Measurements from ENCODE around the gene RNU1-4. TPM values are rescaled to one million over a fixed set of nuclear protein-coding genes. Genes with fewer than 3 reads are reported as not detected.

Gene RNU1-4
- polyA plus RNA-seq, 12 donors, result not detected

Other genes with a start within 250 kb of the RNU1-4 start
- not detected for gene RNU1-1, start 226.2 kb upstream of the RNU1-4 start, polyA plus RNA-seq (ENCODE audit: insufficient read length in 12 of 12)
- gene NBPF1, start 127.0 kb upstream of the RNU1-4 start, polyA plus RNA-seq (ENCODE audit: insufficient read length in 12 of 12), result 100 to 1,000 TPM in 10 of 12 donors, 10 to 100 TPM in 1, not detected in 1; 77.4 to 201 (median 132) TPM
- gene RNU1-3, start 73.6 kb upstream of the RNU1-4 start, polyA plus RNA-seq (ENCODE audit: insufficient read length in 12 of 12), result not detected
- not detected for gene RNU1-2, start 155.5 kb downstream of the RNU1-4 start, polyA plus RNA-seq (ENCODE audit: insufficient read length in 12 of 12)
- 10 to 100 TPM in 11 of 12 donors, not detected in 1; 13.3 to 46.0 (median 18.7) TPM for gene CROCC, start 181.4 kb downstream of the RNU1-4 start, polyA plus RNA-seq (ENCODE audit: insufficient read length in 12 of 12)
- gene MFAP2, start 240.1 kb downstream of the RNU1-4 start, polyA plus RNA-seq (ENCODE audit: insufficient read length in 12 of 12), result 100 to 1,000 TPM in 2 of 12 donors, 10 to 100 TPM in 9, not detected in 1; 45.3 to 340 (median 72.6) TPM

All from muscle of arm (tissue), 12 donors.